Activated naive CD8-positive, alpha-beta T cell treated with anti-CD3 and anti-CD28 coated beads, Interleukin-2, amount 50 U/mL, for 24 hours (primary cell): ENCODE measurements around the gene ANKRD53.
A peak's percentile ranks its signal among the peaks of the same experiment; 100 is the strongest.

ENCODE experiments used
- ATAC-seq: fragments of 150-1000 bp; cut with Tn5 transposase; one replicate; pipeline ENCODE4 v1.10.0; 2021
- DNase-seq: peaks from one replicate; pipeline ENCODE4 v3.0.0; 2021
- H3K27ac Mint-ChIP-seq: one replicate; pipeline ENCODE4 v1.8.0; 2021; ENCODE audit warnings: mild to moderate bottlenecking, mixed read lengths
- H3K27me3 Mint-ChIP-seq: one replicate; pipeline ENCODE4 v1.8.0; 2021; ENCODE audit warnings: mixed read lengths
- H3K36me3 Mint-ChIP-seq: one replicate; pipeline ENCODE4 v1.8.0; 2021; ENCODE audit warnings: low read depth, mixed read lengths
- H3K4me1 Mint-ChIP-seq: one replicate; pipeline ENCODE4 v1.8.0; 2021; ENCODE audit warnings: mixed read lengths
- H3K4me3 Mint-ChIP-seq: one replicate; pipeline ENCODE4 v1.8.0; 2021; ENCODE audit warnings: mild to moderate bottlenecking, moderate library complexity, mixed read lengths
- H3K9me3 Mint-ChIP-seq: one replicate; pipeline ENCODE4 v1.8.0; 2021; ENCODE audit warnings: mixed read lengths

The ANKRD53 gene

GRCh38 chr2:70957798-70958197, 20.6 kb upstream of the ANKRD53 start:
- no peak for ATAC-seq
- Mint-ChIP-seq H3K4me1 (no peaks in the 10 kb centered on the region), H3K4me3 (no peak overlapping the region), H3K27ac (no peak overlapping the region), H3K36me3 (no peaks in the 10 kb centered on the region), H3K27me3 (peaks cover 21% of the 10 kb centered on the region), H3K9me3 (no peaks in the 10 kb centered on the region)
- DNase-seq, result no peak

DNA sequence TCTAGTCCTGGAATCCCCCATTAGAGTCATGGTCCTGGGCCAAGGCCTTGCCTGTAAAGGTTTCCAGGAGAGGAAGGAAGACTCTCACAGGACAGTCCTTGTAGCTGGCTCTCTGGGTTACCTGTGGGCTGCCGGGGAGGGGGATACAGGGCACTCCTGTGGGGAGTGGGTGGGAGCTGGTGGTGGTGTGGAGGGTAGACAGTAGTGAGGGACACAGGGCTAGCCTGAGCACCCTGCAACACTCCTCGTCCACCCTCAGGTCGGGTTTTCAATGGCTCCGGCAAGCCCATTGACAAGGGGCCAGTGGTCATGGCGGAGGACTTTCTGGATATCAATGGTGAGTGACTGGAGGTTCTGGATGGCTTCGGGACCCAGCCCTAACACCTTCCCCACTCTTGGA, 19.7 kb upstream of the ANKRD53 start:
- ATAC-seq (no peak), DNase-seq (no peak)
- Mint-ChIP-seq H3K4me1 (no peaks in the 10 kb centered on the region), H3K4me3 (no peak overlapping the region), H3K27ac (no peak overlapping the region), H3K9me3 (no peaks in the 10 kb centered on the region), H3K36me3 (no peaks in the 10 kb centered on the region), H3K27me3 (peaks cover 27% of the 10 kb centered on the region)

DNA sequence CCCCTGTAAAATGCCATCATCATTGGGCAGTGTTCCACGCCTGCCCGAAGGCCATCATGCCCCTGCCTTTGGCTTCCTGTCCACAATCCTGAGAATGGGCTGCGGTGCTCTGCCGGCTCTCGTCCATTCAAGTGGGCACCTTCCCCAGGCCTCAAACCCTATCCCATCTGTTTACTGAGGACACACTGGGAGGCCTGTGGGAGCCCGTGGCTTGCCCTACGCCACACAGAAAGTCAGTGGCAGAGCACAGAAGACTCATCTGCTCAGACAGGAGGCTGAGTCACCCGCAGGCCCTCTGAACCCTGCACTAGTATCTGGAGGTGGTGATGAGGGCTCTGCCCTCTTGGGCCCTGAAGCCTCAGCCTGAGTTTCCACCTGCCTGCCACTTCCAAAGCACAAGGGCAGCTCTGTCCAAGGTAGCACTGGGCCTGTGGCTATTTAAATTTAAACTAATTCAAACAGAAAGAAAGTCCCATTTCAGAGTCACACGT, 19.1 kb upstream of the ANKRD53 start:
- no peaks in the 10 kb centered on the region for H3K4me1 Mint-ChIP-seq
- peak; percentile 49 for ATAC-seq
- no peak overlapping the region for H3K27ac Mint-ChIP-seq
- no peak for DNase-seq
- no peaks in the 10 kb centered on the region for H3K9me3 Mint-ChIP-seq
- H3K4me3 Mint-ChIP-seq, result no peak overlapping the region
- no peaks in the 10 kb centered on the region for H3K36me3 Mint-ChIP-seq
- H3K27me3 Mint-ChIP-seq, result peaks cover 32% of the 10 kb centered on the region

DNA sequence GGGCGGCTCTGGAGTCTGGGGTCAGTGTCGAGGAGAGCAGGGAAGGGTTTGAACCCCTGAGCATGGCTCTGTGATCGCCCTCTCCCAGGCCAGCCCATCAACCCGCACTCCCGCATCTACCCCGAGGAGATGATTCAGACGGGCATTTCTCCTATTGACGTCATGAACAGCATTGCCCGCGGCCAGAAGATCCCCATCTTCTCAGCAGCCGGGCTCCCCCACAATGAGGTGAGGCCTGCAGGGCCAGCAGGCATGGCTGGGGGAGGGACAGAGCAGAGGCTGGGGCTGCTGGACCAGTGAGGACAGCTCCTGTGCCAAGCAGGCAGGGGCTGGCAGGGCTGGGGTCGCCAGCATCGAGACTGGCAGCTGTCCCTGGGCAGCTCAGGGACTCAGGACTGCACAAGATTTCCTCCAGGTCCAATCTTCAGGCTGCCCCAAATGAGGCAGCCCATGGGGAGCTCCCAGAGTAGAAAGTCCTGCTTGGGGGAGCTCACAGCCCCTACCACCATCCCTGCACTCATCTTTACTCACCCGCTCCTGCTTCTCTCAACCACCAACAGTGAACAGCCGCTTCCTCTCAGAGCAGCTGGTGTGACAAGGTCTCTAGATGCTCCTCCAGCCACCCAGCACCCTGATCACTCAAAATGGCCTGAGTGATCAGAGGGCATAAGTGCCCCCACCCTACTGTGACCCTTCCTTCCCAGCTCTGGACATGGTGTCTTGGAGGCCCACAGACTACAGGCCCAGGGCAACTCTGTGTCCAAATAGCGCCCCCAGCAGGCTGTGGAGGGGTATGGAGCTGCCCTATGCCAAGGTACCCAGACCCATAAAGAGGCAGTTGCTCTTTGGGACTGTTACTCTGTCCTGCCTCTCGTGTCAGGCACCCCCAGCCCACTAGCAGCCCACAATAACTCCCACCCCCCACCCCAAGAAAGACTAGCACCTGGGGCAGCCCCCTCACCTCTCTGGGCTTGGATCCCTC, 18.3 kb upstream of the ANKRD53 start:
- ATAC-seq, result no peak
- DNase-seq, result no peak
- Mint-ChIP-seq H3K27me3 (peaks cover 28% of the 10 kb centered on the region), H3K4me3 (no peak overlapping the region), H3K4me1 (peaks cover 4% of the 10 kb centered on the region), H3K27ac (no peak overlapping the region), H3K9me3 (no peaks in the 10 kb centered on the region), H3K36me3 (no peaks in the 10 kb centered on the region)

- Mint-ChIP-seq H3K4me3 (no peak overlapping the region), H3K9me3 (no peaks in the 10 kb centered on the region), H3K4me1 (peaks cover 6% of the 10 kb centered on the region), H3K27me3 (peaks cover 22% of the 10 kb centered on the region), H3K36me3 (no peaks in the 10 kb centered on the region), H3K27ac (no peak overlapping the region)
- ATAC-seq (no peak), DNase-seq (no peak)
Observed at GRCh38 chr2:70960833-70961647, 17.4 kb upstream of the ANKRD53 start.

DNA sequence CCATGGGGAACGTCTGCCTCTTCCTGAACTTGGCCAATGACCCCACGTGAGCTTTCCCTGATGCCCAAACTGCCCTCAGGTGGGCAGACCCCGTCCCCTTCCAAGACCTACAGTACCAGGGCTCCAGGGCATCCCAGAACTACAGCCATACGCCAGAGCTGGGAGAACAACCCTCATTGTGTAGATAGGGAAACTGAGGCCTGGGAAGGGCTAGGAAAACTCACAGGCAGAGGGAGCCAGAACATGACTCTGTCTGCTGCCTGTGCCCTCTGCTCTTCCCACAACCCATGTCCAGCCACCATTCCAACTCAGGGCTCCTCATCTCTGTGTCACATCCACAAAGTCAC, 16.8 kb upstream of the ANKRD53 start:
- H3K27ac Mint-ChIP-seq, result no peak overlapping the region
- no peaks in the 10 kb centered on the region for H3K36me3 Mint-ChIP-seq
- H3K4me3 Mint-ChIP-seq, result no peak overlapping the region
- H3K27me3 Mint-ChIP-seq, result peaks cover 21% of the 10 kb centered on the region
- ATAC-seq, result no peak
- H3K9me3 Mint-ChIP-seq, result no peaks in the 10 kb centered on the region
- peaks cover 6% of the 10 kb centered on the region for H3K4me1 Mint-ChIP-seq
- no peak for DNase-seq

GRCh38 chr2:70962211-70962884, 16.1 kb upstream of the ANKRD53 start:
- ATAC-seq (no peak), DNase-seq (no peak)
- H3K36me3 Mint-ChIP-seq, result no peaks in the 10 kb centered on the region
- peaks cover 6% of the 10 kb centered on the region for H3K4me1 Mint-ChIP-seq
- no peak overlapping the region for H3K4me3 Mint-ChIP-seq
- H3K27ac Mint-ChIP-seq, result no peak overlapping the region
- H3K27me3 Mint-ChIP-seq, result peaks cover 24% of the 10 kb centered on the region
- H3K9me3 Mint-ChIP-seq, result no peaks in the 10 kb centered on the region

DNA sequence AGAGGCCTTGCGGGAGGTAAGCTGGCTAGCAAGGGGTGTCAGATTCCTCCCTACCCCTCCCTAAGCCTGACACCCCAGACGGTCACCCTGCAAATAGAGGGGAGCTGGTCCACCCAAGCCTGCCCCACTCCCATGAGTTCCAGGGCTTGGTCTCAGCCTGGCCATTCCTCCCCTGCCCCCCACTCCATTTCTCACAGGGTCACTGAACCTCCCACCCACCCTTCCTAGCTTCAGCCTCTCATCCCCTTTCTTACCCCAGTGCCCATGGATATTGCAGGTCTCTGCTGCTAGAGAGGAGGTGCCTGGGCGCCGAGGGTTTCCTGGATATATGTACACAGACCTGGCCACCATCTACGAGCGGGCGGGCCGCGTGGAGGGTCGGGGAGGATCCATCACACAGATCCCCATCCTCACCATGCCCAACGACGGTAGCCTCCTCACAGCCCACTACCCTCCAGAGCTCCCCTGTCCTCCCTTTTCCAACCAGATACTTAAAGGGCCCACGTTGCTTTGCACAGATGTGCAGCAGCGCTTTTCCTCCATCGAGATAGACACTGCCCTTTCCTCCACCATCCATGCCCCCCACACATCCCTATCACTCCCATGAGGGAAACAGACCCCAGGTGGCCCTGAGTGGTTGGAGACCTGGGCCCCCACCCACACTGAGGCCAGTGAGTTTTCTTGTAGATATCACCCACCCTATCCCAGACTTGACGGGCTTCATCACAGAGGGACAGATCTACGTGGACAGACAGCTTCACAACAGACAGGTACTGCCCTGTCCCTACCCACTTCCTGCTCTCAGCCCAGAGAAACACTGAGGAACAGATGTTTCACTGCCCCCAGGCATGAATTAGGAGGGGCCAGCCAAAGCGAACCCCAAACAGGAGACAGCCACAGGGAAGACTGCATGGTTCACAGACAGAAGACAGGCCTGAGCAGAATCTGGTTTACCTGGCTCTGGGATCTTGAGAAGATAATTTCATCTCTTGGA, 15.2 kb upstream of the ANKRD53 start:
- H3K9me3 Mint-ChIP-seq, result no peaks in the 10 kb centered on the region
- H3K36me3 Mint-ChIP-seq, result no peaks in the 10 kb centered on the region
- no peak overlapping the region for H3K4me3 Mint-ChIP-seq
- ATAC-seq, result no peak
- H3K27me3 Mint-ChIP-seq, result peaks cover 24% of the 10 kb centered on the region
- no peak overlapping the region for H3K27ac Mint-ChIP-seq
- peaks cover 6% of the 10 kb centered on the region for H3K4me1 Mint-ChIP-seq
- DNase-seq, result no peak

- DNase-seq (no peak), ATAC-seq (no peak)
- Mint-ChIP-seq H3K27me3 (peaks cover 28% of the 10 kb centered on the region), H3K36me3 (no peaks in the 10 kb centered on the region), H3K27ac (no peak overlapping the region), H3K4me1 (peaks cover 6% of the 10 kb centered on the region), H3K9me3 (no peaks in the 10 kb centered on the region), H3K4me3 (no peak overlapping the region)
Observed at GRCh38 chr2:70964133-70964532, 14.3 kb upstream of the ANKRD53 start.

DNA sequence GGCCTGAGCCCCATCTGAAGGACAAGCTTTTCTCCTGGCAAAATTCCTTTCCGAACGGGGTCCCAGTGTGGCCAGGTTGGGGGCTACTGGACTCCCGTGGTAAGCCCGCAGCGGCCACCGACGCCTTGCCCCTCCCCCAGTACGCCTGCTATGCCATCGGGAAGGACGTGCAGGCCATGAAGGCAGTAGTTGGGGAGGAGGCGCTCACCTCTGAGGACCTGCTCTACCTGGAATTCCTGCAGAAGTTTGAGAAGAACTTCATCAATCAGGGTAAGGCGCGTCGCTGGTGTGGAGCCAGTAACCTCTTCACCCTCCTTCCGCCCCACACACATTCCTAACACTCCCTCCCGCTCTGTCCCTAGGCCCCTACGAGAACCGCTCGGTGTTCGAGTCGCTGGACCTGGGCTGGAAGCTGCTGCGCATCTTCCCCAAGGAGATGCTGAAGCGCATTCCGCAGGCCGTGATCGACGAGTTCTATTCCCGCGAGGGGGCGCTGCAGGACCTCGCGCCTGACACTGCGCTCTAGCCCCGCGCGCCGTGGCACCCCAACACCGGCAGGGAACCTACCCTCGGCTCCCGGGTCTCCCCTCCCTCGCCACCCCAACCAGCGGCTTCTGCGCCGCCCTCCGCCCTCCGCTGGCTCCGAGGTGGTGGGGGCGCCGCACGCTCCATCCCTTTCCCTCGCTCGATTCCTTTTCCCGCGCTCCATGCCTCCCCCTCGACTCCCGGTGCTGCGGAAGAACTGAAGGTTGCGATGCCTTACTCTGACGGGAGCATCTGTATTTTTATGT, 13.6 kb upstream of the ANKRD53 start:
- peak overlapping the region; percentile 81 for H3K4me3 Mint-ChIP-seq
- H3K27ac Mint-ChIP-seq, result no peak overlapping the region
- H3K27me3 Mint-ChIP-seq, result peaks cover 32% of the 10 kb centered on the region

DNA sequence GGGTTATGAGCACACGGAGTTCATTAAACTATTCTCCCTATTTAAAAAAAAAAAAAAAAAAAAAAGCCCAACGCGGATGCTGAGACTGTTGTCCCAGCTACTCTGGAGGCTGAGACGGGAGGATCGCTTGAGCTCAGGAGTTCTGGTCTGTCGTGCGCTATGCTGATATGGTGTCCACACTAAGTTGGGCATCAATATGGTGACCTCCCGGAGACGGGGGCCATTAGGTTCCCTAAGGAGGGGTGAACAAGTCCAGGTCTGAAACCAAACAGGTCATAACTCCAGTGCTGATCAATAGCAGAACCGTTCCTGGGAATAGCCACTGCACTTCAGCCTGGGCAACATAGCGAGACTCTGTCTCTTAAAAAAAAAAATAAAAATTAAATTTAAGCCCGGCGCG, 12.9 kb upstream of the ANKRD53 start:
- no peaks in the 10 kb centered on the region for H3K9me3 Mint-ChIP-seq
- no peaks in the 10 kb centered on the region for H3K36me3 Mint-ChIP-seq
- DNase-seq (no peak), ATAC-seq (no peak)
- H3K27me3 Mint-ChIP-seq, result peaks cover 37% of the 10 kb centered on the region
- peaks cover 6% of the 10 kb centered on the region for H3K4me1 Mint-ChIP-seq
- no peak overlapping the region for H3K27ac Mint-ChIP-seq
- peak overlapping the region; percentile 81 for H3K4me3 Mint-ChIP-seq

More for the DNA sequence above, 13.6 kb upstream of the ANKRD53 start:
- peak; percentile 86 for ATAC-seq
- peak; percentile 89 for DNase-seq
- H3K9me3 Mint-ChIP-seq, result no peaks in the 10 kb centered on the region
- no peaks in the 10 kb centered on the region for H3K36me3 Mint-ChIP-seq
- H3K4me1 Mint-ChIP-seq, result peaks cover 6% of the 10 kb centered on the region

DNA sequence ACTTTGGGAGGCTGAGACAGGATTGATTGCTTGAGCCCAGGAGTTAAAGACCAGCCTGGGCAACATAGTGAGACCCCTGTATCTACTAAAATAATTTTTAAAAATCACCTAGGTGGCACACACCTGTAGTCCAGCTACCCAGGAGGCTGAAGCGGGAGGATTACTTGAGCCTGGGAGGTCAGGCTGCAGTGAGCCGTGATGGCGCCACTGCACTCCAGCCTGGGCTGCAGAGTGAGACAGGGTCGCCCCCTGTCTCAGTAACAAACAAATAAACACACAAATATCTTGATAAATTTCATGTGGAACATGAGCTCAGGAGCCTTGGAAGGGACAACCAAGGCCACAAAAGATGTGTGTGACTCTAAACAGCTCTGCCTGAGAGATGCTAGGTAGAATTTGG, 11.7 kb upstream of the ANKRD53 start:
- ATAC-seq (no peak), DNase-seq (no peak)
- H3K4me3 Mint-ChIP-seq, result no peak overlapping the region
- no peak overlapping the region for H3K27ac Mint-ChIP-seq
- H3K27me3 Mint-ChIP-seq, result peaks cover 37% of the 10 kb centered on the region
- peaks cover 6% of the 10 kb centered on the region for H3K4me1 Mint-ChIP-seq
- no peaks in the 10 kb centered on the region for H3K9me3 Mint-ChIP-seq
- H3K36me3 Mint-ChIP-seq, result no peaks in the 10 kb centered on the region

- H3K9me3 Mint-ChIP-seq, result no peaks in the 10 kb centered on the region
- peaks cover 37% of the 10 kb centered on the region for H3K27me3 Mint-ChIP-seq
- no peak overlapping the region for H3K27ac Mint-ChIP-seq
- peaks cover 6% of the 10 kb centered on the region for H3K4me1 Mint-ChIP-seq
- no peak for ATAC-seq
- H3K4me3 Mint-ChIP-seq, result no peak overlapping the region
- DNase-seq, result no peak
- H3K36me3 Mint-ChIP-seq, result no peaks in the 10 kb centered on the region
Observed at GRCh38 chr2:70967189-70967588, 11.2 kb upstream of the ANKRD53 start.
